HG03103 (cell line): ENCODE measurements around the gene MRGPRX3.
"Not testable (repeated sequence)": the region's sequence is repeated elsewhere in the genome, so short reads cannot be mapped to it uniquely, and the experiment has no call there.

ENCODE experiments used
- ATAC-seq: cut with Tn5 transposase; IDR thresholded peaks from one replicate; pipeline ENCODE4 v1.9.1; 2021; ENCODE audit warnings: low read depth; ENCODE audit not compliant: unreplicated experiment

The MRGPRX3 gene

DNA sequence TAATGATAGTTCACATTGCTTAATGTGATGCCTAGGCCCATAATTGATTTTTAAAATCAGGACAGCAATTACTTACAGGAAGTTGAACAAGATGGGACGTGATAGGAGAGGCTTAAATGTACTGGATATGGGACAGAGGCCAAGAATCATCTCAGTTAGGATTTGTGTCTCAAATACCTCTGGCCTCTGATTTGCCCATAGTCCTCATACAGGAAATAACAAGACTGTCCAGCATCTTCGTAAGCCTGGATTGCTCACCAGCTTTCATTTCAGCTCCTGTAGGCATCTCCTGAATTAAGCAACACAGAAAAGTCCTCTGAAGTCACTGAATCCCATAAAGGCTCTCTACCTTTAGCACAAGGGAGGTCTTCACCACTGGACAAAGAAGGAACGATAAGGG lies at the start of gene MRGPRX3:
Gene MRGPRX3 (plus strand): TSS at position 231 of the 400 bp plus-strand sequence. CDS start 4,632 bp downstream, outside the sequence.
- no peak for ATAC-seq

DNA sequence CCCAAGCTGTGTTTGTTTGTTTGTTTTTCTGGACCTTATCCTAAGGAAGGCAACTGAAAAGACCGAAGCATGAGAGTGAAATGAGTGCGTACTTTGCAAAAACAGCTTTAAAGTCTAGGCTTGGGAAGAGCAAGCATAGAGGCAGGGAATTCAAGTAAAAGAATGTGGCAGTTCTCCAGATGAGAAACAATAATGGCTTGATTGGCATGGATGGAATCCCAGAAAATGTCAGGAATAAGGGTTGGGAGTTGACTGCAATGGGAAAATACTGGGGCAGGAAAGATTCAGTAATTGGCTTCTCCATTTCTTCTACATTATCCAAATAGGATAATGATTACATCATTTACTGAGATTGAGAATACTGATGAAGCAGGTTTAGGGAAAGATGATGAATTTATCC lies 44.0 kb upstream of the MRGPRX3 start:
- ATAC-seq: no peak

DNA sequence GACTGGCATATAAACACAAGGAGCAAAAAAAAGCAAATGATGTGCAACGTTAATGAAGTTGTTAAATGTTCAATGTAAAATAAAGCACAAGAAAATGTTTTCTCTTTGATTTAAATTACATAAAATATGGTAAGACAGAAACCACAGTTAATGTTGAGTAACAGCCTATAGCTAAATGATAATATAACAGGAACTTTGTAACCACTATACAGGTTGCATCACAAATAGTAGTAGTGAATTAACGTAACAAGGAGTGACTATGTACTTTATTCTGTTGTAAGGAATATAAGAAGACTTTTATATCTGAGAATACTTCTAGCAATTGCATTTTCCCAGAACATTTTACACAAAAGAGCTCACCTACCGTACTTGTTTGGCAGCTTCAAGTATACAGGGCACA lies 43.4 kb upstream of the MRGPRX3 start:
- ATAC-seq: no peak

DNA sequence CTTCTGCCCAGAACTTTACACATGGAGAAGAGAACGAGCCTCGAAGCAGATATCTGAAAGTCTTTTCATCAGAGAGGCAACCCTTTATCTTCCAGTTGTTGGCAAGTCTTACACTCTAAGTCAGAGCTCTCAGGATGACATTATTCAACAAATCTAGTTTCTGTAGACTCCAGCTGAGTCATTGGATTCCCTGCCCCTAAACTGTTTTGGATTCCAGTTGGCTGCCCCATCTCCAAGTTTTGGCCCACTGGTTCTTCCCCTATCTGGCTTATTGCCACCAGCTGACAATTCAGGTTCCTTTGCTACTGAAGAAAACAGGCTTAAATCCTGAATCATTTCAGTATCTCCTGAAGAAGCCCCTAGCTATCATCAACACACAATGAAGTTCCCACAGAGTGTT lies 40.6 kb upstream of the MRGPRX3 start:
- ATAC-seq: no peak

DNA sequence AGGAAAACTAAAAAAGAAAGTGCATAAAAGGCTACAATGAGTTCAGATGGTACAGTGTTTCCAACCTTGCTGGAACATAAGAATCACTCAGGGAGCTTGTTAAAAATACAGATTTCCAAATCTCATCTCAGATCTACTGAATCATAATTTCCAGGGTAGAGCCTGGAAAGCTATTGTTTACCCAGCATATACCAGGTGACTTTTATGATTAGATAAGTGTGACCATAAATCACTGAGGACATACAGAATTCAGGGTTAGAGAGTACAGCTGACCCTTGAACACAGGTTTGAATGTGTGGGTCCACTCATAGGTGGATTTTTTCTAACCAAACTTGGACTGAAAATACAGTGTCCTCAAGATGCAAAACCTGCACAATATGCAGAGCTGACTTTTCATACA lies 38.4 kb upstream of the MRGPRX3 start:
- no peak for ATAC-seq

DNA sequence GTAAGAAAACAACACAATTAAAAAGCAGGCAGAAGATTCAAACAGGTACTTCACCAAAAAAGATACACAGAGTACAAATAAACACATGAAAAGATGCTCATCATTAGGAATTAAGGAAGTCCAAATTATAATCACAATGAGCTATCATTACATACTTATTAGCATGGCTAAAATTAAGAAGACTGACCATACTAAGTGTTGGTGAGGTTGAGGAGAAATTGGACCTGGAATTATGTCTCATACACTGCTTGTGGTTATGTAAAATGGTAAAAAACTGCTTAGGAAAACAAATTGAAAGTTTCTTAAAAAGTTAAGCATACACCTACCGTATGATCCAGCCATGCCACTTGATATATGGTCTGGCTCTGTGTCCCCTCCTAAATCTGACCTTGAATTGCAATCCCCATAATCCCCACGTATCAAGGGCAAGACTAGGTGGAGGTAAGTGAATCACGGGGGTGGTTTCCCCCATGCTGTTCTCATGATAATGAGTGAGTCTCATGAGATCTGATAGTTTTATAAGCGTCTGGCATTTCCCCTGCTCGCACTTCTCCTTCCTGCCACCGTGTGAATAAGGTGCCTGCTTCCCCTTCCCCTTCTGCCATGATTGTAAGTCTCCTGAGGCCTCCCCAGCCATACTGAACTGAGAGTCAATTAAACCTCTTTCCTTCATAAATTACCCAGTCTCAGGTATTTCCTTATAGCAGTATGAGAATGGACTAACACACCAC lies 31.3 kb upstream of the MRGPRX3 start:
- no peak for ATAC-seq

DNA sequence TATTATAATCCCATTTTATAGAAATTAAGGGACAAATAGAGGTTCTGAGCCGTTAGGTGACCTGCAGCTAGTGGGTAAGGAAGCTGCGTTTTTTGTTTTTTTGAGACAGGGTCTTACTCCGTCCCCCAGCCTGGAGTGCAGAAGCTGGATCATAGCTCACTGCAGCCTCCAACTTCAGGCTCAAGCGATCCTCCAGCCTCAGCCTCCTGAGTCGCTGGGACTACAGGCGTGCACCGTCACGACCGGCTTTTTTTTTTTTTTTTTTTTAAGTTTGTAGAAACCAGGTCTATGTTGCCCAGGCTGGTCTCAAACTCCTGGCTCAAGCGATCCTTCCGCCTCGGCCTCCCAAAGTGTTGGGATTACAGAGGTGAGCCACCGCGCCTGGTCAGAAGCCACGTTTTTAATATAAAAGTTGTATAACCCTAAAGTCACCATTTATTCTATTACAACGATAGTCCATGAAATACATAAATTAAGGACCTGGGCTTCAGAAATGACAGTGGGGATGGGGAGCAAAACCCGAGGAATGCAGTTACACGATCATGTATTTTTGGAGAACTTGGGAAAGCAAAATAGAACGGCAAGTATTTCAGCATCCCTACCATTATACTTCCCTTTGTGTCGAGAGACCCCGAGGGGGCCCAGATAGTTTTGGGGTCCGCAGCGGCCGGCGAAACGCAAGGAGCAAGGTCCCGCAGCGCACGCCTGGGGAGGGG lies 27.1 kb upstream of the MRGPRX3 start:
- peak; percentile 28 for ATAC-seq

DNA sequence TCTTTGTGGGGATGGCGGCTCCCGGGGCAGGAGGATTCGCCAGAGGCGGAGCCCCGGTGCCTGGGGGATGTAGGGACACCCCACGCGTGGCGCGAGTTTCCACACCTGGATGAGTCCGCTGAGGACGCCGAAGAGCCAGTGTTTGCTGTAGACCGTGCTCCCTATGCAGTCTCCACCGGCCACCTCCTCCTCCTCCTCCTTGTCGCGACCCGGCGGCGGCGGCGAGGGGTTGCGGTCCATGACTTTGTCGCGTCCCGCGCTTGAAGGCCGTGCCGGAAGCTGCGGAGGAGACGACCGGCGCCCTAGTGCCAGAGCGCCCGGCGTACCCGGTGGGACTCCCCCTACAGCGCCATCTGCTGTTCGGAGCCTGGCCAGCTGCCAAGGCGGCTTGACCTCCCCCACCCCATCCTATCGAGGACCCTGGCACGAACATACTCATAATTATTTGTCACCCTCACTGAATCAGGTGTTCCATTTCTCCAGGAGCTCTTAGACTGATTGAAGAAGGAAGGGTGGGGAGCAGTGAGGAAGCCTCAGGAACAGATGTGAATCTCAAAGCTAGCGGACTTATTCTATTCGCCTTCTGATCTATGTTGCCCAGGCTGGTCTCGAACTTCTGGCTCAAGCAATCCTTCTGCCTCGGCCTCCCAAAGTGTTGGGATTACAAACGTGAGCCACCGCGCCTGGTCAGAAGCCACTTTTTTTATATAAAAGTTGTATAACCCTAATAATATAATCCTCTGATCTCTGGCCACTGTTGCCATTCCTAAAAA lies 26.4 kb upstream of the MRGPRX3 start, which contains the start of gene SAAL1:
Gene SAAL1 (minus strand): TSS at position 281 of the 773 bp plus-strand sequence. CDS start 41 bp downstream, at position 240.
- peak; percentile 97 for ATAC-seq

DNA sequence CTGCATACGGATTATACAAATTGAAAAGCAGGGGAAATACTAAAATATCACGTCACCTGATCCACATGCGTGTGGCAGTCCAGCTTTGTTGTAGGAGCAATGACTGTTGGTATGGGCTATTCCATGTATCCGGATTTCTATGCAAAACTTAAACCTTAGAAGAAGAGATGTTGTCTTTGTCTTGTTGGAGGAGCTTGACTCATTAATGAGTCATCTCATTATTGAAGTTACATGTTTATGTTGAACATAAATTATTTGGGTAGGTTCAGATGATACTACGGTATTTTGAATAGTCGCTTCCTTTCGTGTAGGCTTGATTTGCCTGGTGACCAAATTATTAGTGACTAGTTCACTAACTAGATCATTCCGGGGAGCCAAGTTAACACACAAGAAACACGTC lies 25.7 kb upstream of the MRGPRX3 start:
- ATAC-seq: no peak

DNA sequence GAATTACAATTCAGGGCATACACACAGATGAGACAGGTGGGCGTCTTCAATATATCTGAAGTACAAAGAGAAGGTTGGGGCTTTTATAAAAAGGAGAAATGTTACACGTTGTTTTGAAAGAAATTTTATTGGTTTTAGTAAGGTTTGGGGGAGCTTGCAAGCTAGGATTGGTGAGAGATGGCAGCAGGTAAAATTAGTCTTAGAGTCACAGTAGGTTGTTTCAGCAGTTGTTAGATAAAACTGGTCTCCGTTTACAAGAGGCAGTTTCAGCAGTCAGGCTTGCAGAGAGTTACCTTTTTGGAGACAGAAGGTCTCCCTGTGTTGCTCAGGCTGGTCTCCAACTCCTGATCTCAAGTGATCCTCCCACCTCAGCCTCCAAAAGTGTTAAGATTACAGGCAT lies 24.1 kb upstream of the MRGPRX3 start:
- ATAC-seq: no peak

DNA sequence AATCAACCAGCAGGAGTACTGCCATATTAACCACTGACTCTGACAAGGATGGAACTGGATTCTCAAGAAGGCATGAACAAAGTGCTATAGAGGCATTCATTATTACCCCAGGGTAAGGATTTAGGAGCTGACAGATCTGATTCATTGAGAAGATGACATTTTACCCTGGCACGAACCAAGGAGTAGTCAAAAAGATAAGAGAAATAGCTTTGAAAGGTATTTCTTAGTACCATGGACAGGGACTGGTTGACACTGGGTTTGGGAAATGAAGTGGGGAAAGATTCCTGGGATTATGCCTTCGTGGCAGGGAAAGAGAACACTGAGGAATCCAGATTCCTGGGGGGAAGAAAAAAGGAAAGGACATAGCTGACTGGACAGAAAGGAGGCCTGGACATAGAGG lies 21.4 kb upstream of the MRGPRX3 start:
- no peak for ATAC-seq

DNA sequence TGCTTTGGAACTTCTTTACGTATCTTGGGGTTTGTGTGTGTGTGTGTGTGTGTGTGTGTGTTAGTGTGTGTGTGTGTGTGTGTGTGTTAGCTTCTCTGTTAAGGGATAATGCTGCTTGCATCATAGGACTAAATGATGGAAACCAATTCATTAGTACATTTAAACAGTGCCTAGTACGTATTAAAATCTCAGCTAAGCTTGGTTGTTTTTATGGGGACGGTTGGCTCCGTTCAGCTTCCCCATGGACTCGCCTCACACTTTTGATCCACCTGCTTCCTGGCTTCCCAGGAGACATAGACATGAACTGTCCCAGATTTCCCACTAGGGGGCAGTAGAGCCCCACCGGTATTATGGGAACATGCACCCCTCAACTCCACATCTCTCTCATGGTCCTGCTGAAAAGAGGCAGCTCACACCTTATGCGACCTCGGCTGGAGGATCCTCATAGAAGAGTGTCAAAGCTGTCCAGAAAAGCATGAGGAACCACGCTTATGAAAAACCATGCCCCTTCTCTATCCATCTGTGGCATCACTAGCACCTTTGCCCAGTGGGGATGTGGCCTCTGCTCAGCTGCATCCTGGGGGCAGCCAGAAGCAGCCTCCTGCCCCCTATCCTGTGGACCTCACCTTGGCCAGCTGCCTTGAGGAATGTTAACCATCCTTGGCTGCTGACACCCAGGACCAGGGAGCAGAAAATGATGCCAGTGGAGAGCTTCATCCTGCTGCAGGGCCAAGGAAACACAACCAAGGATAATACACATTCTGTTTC lies 16.8 kb upstream of the MRGPRX3 start:
- peak; percentile 83 for ATAC-seq

DNA sequence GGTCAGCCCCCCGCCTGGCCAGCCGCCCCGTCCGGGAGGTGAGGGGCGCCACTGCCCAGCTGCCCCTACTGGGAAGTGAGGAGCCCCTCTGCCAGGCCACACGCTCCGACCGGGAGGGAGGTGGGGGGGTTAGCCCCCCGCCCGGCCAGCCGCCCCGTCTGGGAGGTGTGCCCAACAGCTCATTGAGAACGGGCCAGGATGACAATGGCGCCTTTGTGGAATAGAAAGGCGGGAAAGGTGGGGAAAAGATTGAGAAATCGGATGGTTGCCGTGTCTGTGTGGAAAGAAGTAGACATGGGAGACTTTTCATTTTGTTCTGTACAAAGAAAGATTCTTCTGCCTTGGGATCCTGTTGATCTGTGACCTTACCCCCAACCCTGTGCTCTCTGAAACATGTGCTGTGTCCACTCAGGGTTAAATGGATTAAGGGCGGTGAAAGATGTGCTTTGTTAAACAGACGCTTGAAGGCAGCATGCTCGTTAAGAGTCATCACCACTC lies 11.0 kb upstream of the MRGPRX3 start:
- ATAC-seq: not testable (repeated sequence)

DNA sequence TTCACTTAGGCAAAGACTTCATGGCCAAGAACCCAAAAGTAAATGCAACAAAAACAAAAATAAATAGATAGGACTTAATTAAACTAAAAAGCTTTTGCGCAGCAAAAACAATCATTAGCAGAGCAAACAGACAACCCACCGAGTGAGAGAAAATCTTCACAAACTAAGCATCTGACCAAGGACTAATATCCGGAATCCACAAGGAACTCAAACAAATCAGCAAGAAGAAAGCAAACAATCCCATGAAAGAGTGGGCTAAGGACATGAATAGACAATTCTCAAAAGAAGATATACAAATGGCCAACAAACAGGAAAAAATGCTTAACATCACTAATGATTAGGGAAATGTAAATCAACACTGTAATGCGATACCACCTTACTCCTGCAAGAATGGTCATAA lies 1.3 kb upstream of the MRGPRX3 start:
- not testable (repeated sequence) for ATAC-seq

DNA sequence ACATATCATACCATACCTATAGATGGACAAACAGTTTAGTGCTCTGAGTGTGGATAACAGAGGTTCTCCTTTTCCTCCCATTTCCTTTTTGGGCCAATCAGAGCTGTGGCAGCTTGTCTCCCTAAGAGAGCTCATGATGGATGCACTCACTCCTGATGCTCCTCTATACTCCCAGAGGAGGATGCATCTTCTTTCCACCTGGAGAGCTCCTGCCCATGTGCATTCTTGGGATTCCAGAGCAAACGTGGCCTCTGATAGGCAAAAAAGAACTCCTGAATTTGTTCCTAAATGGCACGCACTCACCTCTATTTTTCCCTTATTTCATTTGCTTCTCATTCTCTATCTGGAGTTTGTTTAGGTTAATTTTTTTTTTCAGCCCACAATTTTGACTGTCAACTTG lies 2.9 kb downstream of the MRGPRX3 start:
- ATAC-seq: no peak

DNA sequence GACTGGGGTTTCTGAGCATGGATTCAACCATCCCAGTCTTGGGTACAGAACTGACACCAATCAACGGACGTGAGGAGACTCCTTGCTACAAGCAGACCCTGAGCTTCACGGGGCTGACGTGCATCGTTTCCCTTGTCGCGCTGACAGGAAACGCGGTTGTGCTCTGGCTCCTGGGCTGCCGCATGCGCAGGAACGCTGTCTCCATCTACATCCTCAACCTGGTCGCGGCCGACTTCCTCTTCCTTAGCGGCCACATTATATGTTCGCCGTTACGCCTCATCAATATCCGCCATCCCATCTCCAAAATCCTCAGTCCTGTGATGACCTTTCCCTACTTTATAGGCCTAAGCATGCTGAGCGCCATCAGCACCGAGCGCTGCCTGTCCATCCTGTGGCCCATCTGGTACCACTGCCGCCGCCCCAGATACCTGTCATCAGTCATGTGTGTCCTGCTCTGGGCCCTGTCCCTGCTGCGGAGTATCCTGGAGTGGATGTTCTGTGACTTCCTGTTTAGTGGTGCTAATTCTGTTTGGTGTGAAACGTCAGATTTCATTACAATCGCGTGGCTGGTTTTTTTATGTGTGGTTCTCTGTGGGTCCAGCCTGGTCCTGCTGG lies 4.9 kb downstream of the MRGPRX3 start:
- no peak for ATAC-seq

DNA sequence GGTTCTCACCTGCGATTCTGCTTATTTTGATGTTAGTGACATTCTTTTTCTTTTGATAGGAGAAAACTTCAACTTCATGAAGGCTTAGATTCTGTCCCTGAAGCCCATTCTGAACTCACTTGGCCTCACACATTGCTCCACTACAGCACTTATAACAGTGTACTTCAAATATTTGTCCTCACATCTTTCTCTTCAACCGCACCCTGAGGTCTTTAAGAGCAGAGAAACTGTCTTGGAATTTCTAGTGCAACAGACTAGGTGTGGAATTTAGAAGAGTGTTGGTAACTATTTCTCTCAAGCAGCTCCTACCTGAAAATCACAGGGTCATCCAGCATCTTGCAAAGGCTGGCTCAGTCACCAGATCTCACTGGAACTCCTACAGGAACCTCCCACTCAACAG lies 7.8 kb downstream of the MRGPRX3 start:
- ATAC-seq: no peak

DNA sequence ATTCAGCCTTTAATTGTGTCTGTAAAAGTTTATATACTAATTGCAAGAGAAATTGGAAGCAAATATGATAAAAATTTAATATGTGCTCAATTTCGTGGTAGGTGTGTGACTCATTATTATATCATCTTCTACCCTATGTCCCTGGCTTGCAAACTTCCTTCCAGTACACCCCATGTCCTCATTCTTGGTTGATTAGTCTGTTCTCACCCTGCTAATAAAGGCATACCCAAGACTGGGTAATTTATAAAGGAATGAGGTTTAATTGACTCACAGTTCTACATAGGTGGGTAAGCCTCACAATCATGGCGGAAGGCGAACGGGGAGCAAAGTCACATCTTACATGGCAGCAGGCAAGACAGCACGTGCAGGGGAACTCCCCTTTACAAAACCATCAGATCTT lies 11.9 kb downstream of the MRGPRX3 start:
- ATAC-seq: no peak

DNA sequence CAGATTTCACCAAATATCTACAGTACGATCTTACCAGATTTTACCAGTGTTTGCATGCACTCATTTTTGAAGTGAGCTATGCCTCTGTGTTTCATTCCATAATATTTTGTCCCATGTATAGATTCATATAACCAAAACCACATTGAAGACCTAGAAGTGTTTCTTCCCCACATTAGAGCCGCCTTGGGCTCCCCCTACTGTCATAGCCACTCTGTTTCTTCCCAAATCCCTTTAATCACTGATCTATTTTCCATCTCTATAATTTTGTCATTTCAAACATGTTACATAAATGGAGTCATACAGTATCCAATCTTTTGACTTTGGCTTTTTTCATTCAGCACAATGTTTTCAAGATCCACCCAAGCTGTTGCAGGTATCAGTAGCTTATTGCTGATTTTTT lies 12.7 kb downstream of the MRGPRX3 start:
- no peak for ATAC-seq

DNA sequence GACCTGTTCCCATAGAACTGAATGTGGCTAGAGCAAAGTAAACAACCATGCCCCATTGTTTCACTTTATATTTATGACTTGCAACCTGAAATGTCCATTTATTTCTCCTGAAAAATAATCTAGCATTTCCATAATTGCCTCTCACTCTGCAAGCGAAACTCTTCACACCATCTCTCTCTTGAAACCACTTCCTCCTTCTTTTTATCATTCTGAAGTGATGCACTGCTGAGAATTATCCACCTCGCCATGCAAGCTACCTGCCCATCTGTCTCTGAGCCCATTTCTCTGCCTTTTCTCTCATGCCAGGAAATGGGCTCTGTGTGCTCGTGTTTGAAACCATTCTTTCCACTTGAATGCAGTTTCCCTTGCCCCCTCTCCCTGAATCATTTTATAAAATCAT lies 13.5 kb downstream of the MRGPRX3 start:
- ATAC-seq: no peak
